GM12874 (cell line): ENCODE measurements around the gene TRIB2.

ENCODE experiments used
- TF ChIP-seq, protein P1 (sequence below): IDR thresholded peaks from 2 replicates; pipeline ENCODE4 v1.5.1; 2011; ENCODE audit warnings: low read depth, mild to moderate bottlenecking, control low read depth, low read length, moderate library complexity; ENCODE audit not compliant: insufficient read depth

Gene TRIB2

DNA sequence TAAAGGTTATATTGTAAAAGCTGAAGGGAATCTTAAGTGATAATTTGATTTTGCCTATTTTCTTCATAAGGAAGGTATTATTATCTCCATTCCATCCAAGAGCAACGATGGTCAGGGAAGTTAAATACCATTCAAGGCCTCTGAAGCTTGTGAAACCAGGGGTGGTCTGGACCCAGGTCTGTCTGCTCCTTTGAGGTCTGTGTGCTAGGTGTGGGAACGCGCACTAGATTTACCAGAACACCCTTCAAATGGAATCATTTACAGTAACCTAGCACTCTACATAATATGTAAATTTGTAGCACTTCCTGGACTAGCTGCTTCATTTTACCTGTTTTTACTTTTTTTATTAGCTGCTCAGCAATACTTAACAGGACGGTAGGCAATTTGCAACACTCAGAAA, 6.4 kb upstream of the TRIB2 start:
- TF ChIP-seq, protein P1, sequence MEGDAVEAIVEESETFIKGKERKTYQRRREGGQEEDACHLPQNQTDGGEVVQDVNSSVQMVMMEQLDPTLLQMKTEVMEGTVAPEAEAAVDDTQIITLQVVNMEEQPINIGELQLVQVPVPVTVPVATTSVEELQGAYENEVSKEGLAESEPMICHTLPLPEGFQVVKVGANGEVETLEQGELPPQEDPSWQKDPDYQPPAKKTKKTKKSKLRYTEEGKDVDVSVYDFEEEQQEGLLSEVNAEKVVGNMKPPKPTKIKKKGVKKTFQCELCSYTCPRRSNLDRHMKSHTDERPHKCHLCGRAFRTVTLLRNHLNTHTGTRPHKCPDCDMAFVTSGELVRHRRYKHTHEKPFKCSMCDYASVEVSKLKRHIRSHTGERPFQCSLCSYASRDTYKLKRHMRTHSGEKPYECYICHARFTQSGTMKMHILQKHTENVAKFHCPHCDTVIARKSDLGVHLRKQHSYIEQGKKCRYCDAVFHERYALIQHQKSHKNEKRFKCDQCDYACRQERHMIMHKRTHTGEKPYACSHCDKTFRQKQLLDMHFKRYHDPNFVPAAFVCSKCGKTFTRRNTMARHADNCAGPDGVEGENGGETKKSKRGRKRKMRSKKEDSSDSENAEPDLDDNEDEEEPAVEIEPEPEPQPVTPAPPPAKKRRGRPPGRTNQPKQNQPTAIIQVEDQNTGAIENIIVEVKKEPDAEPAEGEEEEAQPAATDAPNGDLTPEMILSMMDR: no peak

DNA sequence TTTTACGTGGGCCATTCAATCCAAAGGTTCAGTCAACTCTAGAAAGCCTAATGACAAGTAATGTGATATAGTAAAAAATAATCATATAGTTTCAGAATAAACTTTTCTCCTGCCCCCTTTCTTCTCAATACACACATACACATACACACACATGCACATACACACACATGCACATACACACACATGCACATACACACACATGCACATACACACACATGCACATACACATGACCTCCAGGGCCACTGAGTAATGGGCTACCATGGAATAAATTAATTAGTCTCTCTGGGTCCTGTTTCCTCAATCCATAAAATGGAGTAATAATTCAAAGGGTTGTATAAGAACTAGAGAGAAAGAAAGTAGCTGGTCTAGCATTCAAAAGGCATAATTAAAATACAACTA, 5.4 kb upstream of the TRIB2 start:
- TF ChIP-seq, protein P1: no peak

DNA sequence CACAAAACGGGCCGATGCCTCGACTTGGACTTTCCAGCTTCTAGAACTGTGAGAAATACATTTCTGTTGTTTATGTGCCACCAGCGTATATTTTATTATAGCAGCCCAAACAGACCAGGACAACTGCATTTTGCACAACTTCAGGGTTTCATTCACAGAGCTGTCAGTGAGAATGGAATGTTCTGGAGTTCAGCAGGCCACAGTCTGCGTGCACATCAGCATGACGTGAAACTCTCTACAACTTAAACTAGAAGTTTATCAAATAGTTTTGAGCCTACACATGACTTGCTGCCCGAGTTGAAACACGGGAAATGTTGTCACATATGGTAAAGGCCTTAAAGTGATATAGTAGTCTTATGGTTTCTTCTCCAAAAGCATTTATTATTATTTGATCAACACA, 3.9 kb upstream of the TRIB2 start:
- TF ChIP-seq, protein P1: no peak

DNA sequence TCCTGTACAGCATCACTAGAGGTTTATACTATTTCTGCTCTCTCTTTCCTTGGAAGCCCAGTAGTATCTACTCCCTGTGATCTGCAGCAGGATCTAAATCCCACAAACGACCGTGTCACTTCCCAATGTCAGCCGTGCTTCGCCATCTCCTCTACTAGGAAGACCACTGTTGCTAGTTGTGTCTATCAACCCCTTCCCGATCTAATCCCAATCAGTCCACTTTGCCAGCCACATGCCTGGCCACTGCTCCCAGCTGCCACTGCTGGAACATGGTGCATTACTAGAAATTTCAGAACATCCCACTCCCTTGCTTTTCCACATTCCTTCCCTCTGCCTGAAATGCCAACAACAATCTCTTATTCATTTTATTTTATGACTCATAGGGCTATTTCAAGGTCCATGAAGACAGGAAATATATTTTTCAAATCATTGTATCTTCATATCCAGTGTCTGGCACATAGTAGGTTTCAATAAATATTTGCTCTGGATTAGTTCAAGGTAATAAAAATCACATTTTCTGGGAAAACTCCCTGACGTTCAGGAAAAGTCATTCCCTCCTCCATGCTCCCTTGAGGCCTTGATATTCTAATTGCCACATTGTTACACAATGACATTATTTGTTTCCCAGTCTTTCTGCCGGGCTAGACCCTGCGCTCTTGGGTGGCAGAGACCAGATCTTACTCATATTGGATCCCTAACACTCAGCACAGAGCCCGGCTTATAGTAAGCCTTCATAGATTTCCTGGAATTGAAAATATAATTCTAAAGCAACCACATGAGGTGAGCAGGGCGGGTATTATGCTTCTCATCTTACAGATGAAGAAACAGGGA, 2.1 kb upstream of the TRIB2 start:
- TF ChIP-seq, protein P1: no peak

DNA sequence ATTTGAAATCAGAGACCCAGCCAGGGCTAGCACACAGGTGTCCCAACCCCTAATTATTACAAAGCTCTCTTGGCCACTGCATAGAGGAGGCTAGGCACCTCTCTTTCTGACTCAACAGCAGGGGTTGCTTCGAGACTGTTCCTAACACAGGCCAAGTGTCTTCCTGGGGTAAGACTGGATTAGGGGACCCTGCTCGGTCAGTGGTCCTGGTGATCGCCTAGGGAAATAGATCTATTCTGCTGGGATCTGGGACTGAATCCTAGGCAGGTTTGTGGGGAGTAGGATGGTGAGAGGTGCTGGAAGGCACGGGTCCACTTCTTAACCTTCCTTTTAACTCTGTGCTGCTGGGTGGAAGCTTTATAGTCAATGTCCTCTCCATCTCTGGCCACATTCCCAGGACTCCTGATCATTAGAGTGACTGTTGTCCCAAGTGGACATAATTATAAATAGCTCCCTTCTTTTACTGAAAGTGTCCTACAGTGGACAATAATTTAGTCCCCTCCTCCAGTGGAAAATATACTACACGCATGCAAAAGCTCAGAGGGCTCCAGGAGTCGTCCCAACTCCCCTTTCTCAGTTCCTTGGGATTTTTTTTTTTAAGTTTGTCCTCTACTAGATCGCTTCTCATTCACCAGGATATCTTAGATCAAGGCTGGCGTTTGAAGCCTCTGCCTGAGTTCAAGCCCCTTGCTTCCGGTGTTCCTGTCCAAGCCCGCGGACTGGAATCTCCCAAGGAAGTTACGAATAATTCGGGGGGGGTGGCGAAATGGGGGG, 1.3 kb upstream of the TRIB2 start:
- TF ChIP-seq, protein P1: no peak

DNA sequence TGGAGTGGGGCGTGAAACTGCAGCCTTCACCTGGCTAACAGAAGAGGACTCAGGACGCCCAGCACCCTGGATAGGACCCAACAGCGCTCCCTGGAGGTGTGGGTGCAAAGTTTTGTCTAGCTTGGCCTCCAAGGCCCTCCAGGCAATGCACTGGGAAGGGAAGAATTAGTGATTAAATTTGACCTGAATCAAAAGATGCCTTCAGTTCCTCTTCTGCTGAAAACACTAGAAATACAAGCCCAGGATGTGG, 779 bp upstream of the TRIB2 start:
- TF ChIP-seq, protein P1: peak; percentile 82

DNA sequence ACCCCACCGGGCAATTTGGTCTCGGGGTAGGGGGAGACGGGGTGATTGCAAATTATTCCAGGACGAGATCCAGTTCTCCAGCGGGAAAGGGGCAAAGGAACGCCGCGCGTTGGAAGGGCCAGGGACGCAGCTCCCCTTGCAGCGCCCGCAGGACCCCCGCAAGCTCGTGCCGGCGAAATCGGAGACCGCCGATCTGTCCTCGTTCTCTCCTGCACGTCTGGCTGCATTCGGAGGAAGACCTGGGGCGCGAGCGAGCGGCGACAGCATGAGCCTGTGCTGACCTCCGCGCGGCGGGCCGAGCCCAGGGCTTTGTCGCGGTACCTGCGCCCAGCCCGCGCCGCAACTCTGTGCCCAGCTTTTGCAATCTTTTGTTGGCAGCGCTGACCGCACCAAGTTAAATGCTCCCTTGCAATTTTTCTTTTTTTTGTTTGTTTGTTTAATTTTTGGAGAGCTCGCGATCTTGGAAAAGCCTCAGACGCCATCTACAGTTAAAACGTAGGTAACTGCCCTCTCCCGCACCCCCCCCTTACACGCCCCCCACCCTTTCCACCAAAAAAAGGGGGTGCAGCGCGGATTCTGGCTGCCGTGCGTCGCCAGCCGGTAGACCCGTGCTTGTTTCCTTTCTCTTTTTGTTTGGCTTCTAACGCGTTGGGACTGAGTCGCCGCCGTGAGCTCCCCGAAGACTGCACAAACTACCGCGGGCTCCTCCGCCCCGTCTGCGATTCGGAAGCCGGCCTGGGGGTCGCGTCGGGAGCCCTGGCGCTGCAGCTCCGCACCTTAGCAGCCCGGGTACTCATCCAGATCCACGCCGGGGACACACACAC, 667 bp downstream of the TRIB2 start:
- TF ChIP-seq, protein P1: peak; percentile 31; the same call in 1 of the 2 replicates
